ENCODE results near the gene CDS1.
"Not testable (repeated sequence)": the region's sequence is repeated elsewhere in the genome, so short reads cannot be mapped to it uniquely, and the experiment has no call there.

CDS1 gene

DNA sequence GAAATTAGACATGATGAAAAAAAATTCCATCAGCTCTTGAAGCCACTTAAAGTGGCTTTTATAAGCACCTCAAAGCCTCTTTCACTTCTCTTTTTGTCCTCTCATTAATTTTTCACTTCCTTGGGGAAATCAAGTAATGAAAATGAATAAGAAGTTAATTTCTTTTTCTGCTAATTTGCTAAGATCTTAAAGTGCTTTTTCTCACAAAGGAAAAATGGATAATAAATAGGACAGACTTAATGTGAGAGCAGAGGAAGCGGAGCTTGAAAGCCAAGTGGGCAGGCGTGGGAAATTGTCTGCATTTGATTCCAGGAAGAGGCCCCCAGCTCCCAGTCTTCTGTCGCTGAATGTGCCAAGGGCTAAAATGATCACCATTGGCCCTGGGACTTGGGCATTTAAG lies 28.6 kb downstream of the CDS1 start:
- no peak for DNase-seq (ENCODE audit: low read depth in 2 of 2)

DNA sequence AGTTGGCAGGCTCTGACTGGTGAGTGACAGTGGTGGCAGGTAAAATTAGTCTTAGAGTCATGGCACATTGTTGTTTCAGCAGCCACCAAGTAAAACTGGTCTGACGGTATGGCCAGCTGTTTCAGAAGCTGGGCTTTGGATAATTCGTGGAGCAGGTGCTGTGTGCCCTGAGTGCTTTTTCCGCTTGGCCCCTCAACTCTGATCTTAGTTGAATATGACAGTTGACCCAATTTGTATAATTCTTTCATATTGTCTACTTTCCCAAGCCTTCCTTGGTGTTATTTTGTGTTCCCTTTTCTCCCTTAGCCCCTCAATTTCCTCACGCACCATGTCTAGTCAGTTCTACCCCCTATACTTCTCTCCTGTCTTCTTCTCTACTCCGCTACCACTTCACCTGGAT lies 32.0 kb downstream of the CDS1 start:
- no peak for DNase-seq (ENCODE audit: low read depth in 2 of 2)

- DNase-seq (ENCODE audit: low read depth in 2 of 2) = no peak
Observed at GRCh38 chr4:84615355-84615754, 32.4 kb downstream of the CDS1 start.

- DNase-seq (ENCODE audit: low read depth in 2 of 2) = no peak
Observed at GRCh38 chr4:84622959-84623358, 40.0 kb downstream of the CDS1 start.

DNA sequence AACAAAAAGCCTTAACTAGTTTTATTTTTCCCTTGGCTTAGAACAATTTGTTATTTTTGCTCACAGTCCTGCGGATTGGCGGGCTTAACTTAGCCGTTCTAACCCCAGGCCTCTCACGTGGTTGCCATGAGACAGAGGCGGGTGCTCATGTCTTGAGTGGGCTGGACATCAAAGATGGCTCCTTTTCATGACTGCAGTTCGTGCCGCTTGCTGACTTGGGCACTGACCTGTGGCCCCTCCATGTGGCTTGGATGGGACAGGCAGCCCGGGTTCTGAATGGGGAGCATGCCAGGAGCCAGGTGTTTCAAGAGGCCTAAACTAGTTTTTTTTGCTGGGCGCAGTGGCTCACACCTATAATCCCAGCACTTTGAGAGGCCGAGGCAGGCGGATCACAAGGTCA lies 40.7 kb downstream of the CDS1 start:
- DNase-seq (ENCODE audit: low read depth in 2 of 2) = no peak

GRCh38 chr4:84626673-84627072 lies 43.7 kb downstream of the CDS1 start:
- no peak for DNase-seq (ENCODE audit: low read depth in 2 of 2)

DNA sequence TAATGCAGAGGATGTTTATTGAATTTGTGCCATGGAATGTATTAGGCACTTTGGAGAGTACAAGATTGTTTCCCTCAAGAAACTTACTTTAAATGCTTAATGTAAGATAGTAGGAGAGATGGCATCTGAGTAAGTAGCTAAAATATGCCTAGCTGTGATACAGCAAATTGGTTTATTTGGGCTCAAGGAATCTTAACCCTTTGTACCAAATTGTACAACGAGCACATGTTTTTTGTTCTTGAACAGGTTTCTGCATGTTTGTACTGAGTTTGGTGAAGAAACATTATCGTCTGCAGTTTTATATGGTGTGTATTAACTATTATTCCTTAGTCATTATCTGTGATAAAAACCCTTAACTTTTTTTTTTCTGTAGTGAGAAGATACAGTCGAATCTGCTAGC lies 48.6 kb downstream of the CDS1 start:
- no peak for DNase-seq (ENCODE audit: low read depth in 2 of 2)

GRCh38 chr4:84632092-84632491 lies 49.2 kb downstream of the CDS1 start:
- DNase-seq (ENCODE audit: low read depth in 2 of 2) = no peak

- no peak for DNase-seq (ENCODE audit: low read depth in 2 of 2)
Observed at GRCh38 chr4:84634961-84635360, 52.0 kb downstream of the CDS1 start.

- DNase-seq (ENCODE audit: low read depth in 2 of 2) = no peak
Observed at GRCh38 chr4:84638092-84638491, 55.2 kb downstream of the CDS1 start.

GRCh38 chr4:84639145-84639544 lies 56.2 kb downstream of the CDS1 start:
- DNase-seq (ENCODE audit: low read depth in 2 of 2) = no peak

- DNase-seq (ENCODE audit: low read depth in 2 of 2) = no peak
Observed at GRCh38 chr4:84644087-84644486, 61.2 kb downstream of the CDS1 start.

GRCh38 chr4:84647312-84647884 lies 64.5 kb downstream of the CDS1 start:
- no peak for DNase-seq (ENCODE audit: low read depth in 2 of 2)

- DNase-seq (ENCODE audit: low read depth in 2 of 2) = no peak
Observed at GRCh38 chr4:84648178-84648577, 65.3 kb downstream of the CDS1 start.

GRCh38 chr4:84648863-84649647 lies 66.1 kb downstream of the CDS1 start:
- DNase-seq (ENCODE audit: low read depth in 2 of 2) = no peak

DNA sequence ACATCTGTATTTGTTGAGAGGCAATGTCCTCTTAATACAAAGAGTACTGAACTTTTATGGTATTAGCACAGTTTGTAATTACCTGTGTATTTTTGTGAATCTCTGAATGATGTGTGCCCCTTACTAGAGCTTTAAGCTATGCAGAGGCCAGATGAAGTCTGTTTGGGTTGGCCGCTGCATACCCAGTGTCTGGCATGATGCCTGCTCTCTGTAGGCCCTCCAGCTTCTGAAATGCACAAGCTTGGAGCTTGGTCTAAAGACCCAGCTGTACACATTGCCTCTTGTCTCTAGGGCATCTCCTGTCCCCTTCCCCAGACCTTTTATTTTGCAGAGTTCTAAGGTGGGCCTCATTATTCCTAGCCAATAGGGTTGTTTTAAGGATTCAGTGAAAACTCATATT lies 68.6 kb downstream of the CDS1 start:
- no peak for DNase-seq (ENCODE audit: low read depth in 2 of 2)

GRCh38 chr4:84652478-84652877 lies 69.6 kb downstream of the CDS1 start:
- DNase-seq (ENCODE audit: low read depth in 2 of 2) = no peak

- DNase-seq (ENCODE audit: low read depth in 2 of 2) = no peak
Observed at GRCh38 chr4:84660606-84661005, 77.7 kb downstream of the CDS1 start.

DNA sequence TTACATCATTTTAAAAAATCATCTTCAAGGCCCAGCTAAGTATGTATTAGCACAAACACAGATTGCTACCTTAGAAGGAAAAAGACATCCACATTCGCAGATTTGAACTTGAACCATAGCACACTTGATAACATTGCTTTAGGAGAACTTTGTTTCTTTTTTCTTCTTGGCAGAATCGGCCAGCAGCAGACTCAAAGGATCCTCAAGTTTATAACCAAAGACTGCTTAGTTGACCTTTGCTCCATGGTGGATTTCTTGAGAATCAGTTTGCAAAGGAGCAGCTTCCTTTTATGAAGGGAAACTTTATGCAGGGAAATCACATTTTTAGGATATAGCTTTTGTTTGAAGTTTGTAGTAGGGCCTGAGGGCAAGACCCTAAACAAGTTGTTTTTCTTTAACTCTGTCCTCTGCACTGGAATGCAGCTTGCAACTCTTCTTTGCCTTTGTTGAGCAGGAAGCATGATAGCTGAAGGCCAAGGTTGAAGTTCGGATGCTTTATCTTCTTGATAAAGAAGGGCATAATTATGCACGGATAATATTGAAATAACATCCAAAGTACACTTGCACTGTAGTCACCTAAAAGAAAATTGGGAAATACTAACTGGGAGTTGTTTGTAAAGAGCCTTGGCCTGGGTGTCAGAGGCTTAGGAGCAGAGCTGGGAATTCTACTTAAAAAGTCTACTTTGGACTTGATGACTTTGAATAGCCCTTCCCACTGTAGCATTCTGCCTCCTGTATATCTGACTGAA lies 78.4 kb downstream of the CDS1 start:
- DNase-seq (ENCODE audit: low read depth in 2 of 2) = no peak

DNA sequence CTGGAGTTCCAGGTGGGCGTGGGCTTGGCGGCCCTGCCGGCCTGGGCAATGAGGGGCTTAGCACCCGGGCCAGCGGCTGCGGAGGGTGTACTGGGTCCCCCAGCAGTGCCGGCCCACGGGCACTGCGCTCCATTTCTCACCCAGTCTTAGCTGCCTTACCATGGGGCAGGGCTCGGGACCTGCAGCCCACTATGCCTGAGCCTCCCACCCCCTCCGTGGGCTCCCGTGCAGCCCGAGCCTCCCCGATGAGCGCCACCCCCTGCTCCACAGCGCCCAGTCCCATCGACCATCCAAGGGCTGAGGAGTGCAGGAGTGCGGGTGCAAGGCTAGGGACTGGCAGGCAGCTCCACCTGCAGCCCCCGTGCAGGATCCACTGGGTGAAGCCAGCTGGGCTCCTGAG lies 81.8 kb downstream of the CDS1 start:
- DNase-seq (ENCODE audit: low read depth in 2 of 2) = not testable (repeated sequence)

- DNase-seq (ENCODE audit: low read depth in 2 of 2) = no peak
Observed at GRCh38 chr4:84666439-84666838, 83.5 kb downstream of the CDS1 start.

DNA sequence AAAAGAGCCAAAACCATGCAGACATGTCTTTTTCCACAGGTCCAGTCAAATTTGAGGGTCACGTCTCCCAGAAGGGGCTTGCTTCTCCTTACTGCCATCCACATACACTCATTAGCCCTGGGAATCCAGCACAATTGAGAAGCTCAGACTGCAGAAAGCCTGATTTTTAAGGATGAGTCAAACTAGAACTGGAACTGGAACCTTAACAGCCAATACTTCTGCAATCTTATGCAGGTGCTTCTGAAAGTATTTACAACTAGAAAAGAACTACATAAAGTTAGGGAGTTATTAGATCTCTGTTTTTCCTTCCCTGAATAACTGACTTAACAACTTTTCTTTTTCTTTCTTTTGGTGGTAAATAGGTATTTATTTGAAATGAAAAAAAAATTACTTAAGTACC lies 86.3 kb downstream of the CDS1 start:
- no peak for DNase-seq (ENCODE audit: low read depth in 2 of 2)

- DNase-seq (ENCODE audit: low read depth in 2 of 2) = no peak
Observed at GRCh38 chr4:84672177-84672576, 89.2 kb downstream of the CDS1 start.
